GM18951 (cell line): Measurements from ENCODE around the gene PPP1R13B.

Experiments
- POLR2A ChIP-seq: IDR thresholded peaks from 4 replicates; pipeline ENCODE4 v1.6.1; 2011; ENCODE audit warnings: mild to moderate bottlenecking; ENCODE audit not compliant: insufficient read length, insufficient read depth; ENCODE audit errors: extremely low read depth
- in situ Hi-C: fragments of 300-500 bp; cut with MboI; formaldehyde crosslinking; loops from one replicate; pipeline ENCODE4 v1.12.0; 2022; ENCODE audit warnings: low sequenced_read_pairs, mixed read lengths, inconsistent platforms; ENCODE audit not compliant: unreplicated experiment

Gene PPP1R13B

DNA sequence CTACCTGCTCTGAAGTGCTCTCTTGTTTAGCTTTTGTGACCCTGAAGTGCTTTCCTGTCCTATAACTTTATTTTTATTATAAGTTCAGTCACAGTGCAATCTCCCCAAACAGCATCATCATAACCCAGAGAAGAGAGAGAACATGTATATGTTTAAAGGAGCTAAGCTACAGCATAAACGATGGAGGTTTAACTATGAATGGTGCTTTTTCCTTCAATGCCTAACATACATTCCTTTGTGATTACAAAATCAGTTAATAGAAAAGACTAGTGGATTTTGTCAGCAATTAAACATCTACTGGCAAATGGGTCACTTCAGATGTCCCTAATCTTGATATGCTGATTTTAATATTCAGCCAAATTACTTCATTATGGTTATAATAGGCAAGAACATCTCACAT lies 85.3 kb downstream of the PPP1R13B start:
- TF ChIP-seq POLR2A, result no peak
- in situ Hi-C loops, result no loop called here

DNA sequence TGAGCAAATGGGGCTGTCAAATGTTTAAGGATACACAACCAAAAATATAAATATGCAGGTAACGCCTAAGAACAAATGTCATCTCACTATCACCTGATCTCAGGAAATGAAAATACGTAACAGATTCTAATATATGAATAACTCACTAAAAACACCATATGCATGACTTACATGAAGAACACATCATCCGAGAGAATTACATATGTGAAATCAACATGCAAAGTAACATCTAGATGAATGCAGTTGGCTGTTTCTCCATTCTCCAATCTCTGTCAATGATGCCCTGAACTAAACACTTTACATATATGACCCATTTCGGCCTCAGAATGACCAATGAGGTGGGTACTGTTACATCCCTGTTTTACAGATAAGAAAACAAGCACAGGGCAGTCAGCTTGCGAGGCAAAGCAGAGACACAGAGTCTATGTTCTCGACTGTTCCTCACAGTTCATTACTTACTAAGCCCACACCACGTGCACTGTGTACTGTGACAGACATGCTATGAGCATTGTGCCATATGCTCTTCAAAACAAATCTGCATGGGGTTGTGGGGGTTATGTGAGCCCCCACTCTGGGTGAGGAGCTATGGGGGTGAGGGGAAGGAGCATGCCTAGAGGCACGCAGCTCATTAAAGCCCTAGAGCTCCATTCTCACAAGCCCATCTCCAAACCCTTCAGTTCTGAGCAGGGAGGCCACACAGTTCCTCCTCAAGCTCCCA lies 89.2 kb downstream of the PPP1R13B start:
- in situ Hi-C loops, result no loop called here
- TF ChIP-seq POLR2A, result no peak

DNA sequence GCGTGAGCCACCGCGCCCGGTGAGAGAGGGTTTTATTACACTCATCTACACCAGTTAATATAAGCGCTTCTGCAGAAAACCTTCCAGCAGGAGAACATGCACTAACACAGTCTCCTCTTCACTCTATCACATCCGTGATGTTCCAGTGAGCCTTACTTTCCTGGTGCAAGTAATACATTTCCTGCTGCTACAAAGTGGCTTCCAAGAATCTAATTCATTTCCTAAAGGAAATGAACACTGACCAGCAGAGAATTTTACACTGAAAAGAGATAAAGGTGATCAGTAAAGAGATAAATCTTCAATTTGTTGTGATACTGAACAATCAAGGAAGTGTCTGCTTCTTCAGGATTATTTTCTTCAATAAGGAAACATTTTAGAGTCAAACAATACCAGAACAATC lies 92.3 kb downstream of the PPP1R13B start:
- no peak for TF ChIP-seq POLR2A
- in situ Hi-C loops, result no loop called here

DNA sequence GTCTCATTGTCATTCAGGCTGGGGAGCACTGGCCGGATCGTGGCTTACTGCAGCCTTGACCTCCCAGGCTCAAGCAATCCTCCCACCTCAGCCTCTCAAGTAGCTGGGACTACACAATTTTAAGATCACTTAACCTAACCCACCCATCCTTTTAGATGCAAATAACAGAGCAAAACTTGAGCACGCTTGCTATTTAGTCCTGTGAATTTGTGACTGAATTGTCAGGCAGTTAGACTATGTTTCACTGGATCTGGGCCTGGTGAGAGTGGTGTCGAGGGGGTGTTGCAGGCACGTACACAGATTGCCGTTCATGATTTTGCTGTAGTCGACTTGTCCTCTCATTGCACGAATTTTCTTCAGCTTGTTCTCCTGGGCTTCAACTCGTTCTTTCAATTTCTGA lies 93.6 kb downstream of the PPP1R13B start:
- in situ Hi-C loops, result no loop called here
- TF ChIP-seq POLR2A, result no peak

DNA sequence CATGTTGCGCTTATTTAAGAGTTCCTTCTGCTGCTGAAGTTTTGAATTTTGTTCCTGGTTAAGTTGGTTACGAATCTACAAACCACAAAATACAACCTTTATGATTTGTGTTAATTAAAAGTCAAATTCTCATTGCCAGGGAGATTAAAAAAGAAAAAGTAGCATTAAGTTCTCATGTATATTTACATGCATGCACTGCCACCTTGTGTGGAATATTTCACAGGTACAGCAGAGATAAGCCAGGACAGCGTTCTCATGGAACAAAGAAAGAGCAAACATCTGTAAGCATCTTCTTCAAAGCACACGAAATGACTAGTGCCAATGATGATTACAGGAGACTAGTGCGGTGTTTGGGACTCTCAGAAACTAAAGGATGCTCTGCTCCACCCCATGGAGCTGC lies 97.5 kb downstream of the PPP1R13B start:
- no peak for TF ChIP-seq POLR2A
- in situ Hi-C loops, result no loop called here

DNA sequence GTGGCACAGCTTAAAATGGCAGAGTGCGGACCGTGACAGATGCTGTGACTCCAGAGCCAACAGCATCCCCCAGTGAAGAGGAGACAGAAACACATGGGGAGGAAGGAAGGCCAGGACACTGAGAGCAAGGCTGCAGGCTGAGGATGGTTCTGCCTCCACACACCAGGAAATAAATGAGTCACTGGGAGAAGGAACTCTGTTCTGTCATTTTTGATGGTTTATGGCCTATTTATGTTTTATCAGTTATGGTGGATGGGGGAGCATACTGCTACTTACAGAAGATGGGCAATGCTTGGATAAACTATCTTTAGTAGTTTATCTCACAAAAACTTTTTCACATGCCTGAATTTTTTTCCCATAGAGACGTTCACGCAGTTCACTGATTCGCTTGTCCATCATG lies 97.9 kb downstream of the PPP1R13B start:
- TF ChIP-seq POLR2A, result no peak
- in situ Hi-C loops, result no loop called here

DNA sequence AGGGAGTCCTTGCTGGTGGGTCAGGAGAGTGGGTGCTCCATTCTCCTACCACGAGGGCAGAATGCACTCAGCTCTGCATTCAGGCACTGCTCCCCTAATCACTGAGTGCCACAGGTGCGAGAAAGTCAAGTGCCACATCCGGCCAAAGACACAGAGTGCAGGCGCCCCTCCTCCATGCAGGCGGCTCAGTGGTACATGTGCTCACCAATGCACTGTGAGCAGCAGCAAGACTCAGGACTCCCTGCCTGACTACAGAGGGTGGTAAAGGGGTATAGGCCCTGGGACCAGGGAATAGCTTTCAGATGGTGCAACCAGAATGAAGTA lies 98.9 kb downstream of the PPP1R13B start:
- in situ Hi-C loops, result no loop called here
- no peak for TF ChIP-seq POLR2A

DNA sequence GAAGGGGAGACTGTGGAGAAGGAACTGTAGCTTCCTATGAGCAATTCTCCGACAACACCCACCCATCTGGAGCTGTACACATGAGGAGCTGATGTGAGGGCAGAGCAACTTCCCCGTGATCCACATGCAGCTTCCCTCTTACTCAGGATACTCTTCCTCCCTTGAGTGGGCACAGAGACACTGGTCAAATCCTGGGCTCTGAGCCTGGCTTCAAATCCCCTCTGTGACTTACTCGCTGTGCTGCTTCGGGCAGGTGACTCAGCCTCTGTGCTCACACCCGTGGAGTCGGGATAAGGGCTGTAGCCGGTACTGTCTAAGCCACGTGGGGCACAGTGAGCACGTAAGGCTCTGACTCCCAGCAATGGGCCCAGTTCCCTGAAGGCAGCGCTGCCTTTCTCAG lies 100.7 kb downstream of the PPP1R13B start:
- in situ Hi-C loops, result no loop called here
- no peak for TF ChIP-seq POLR2A

DNA sequence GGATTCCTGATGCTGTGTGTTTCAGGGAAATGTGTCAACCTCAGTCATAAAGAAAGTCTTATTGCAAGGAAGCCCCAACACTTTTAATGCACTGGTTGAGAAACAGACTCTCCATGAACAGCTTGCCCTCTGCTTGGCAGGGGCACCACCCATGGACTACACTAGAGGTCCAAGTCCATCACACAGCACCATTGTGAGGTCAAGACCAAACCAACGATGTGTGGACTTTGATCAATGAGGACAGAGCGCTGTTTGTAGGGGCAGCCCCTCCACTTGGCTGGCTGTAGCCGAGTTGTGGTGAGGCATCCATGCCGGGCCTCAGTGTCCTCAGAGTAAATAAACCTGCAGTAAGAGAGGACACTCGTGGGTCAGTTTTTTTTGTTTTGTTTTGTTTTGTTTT lies 102.0 kb downstream of the PPP1R13B start:
- TF ChIP-seq POLR2A, result no peak
- in situ Hi-C loops, result no loop called here

DNA sequence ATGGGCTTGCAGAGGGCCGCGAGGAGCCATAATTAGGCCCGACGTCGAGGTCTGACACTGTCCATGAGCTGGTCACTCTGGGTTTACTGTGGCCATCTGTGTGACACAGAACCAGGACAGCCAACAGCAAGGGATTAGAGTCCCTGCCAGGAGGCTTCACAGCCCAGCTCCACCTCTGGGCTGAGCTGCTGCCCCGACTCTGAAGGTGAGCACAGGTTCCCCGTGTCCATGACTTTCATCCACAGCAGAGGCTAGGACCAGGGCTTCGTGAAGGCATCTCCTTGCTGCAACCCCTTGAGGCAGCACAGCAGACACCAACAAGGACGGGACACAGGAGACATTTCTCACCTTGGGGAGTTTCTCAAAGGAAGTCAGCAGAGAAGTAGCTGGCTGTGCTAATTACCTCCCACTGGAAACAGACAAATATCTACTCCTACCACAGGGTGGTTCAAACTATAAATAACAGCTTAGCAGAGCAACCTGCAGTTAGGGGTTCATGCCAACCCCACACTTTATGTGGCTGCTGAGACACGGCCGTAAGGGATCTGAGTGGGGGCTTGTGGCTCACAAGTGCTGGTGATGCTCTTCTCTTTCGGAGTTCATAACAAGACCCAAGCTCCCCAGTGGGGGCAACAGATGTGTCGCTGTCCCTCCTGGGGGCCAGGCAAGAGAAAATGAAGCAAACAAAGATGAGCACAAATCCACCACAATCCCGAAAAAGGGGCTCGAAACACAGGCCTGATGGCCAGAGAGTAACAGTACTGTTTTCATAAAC lies 102.6 kb downstream of the PPP1R13B start:
- in situ Hi-C loops, result no loop called here
- TF ChIP-seq POLR2A, result no peak

DNA sequence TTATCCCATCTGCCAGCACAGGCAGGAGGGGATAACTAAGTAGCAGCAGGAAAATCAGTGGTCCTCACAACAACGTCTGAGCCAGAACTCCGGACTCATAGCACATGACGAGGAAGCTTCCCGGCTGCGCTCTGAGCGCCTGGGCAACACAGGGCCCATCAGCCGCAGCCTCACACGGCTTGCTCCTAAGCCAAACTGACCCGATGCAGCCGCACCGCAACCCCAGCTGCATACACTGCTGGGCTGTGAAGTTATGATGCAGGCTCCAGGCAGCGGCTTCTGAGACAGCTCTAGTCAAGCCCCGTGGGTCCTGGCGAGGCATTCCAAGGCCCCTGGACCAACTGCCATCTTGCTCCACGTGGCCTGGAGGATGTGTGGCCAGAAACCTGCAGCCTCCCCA lies 103.7 kb downstream of the PPP1R13B start:
- no peak for TF ChIP-seq POLR2A
- in situ Hi-C loops, result no loop called here

DNA sequence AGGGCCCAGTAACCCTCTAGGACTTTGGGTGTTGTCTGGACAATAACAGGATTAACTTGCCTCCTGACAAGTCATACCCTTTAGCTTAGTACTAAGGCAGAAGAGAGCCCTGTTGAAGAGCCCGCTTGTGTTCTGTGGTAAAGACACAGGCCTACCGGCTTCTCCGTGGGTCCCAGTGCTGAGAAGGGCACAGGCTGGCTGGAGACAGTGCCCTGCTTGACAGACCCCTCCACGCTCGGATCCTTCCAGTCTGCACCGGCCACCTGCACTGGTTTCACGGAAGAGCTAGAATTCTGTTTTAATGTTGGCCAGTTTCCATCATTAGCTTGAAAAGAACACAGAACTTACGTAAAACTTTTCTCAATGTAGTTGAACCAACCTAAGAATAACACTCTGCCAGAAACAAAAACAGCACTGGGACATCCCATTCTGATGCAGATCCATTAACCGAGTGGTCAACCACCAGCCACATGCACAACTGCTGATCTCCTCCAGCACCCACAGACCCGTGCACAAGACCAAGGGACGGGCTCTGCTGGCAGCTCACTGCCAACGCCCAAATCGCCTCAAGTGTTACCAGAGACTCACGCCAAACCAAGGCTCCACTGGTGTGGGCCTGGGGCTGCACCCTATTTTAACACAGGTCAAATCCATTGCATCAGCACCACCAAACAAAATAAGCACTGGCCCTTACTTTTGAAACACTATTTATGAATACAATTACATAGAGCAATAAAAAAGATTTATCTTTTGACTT lies 104.7 kb downstream of the PPP1R13B start:
- no peak for TF ChIP-seq POLR2A
- in situ Hi-C loops, result no loop called here

DNA sequence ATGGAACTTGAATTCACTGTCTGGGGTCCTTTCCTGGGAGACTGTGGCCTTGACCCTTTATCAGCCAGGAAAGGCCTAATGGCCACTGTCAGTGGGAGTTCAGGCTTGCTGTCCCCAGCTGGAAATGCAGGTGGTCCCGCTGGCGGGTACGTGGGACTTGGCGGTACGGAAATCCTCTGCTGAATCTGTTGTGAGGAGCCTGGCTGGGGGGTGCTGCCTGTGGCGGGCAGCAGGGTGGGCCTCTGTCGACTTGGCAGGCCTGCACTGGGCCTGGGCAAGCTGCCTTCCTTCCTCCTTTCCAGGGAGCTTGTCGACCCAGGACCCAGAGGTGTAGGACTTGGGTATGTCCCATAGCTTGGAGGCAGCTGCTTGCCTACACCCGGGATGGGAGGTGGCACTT lies 105.5 kb downstream of the PPP1R13B start:
- no peak for TF ChIP-seq POLR2A
- in situ Hi-C loops, result no loop called here
